ENCODE data around the gene ETV7.
A peak's percentile ranks its signal among the peaks of the same experiment; 100 is the strongest.

The ETV7 gene

DNA sequence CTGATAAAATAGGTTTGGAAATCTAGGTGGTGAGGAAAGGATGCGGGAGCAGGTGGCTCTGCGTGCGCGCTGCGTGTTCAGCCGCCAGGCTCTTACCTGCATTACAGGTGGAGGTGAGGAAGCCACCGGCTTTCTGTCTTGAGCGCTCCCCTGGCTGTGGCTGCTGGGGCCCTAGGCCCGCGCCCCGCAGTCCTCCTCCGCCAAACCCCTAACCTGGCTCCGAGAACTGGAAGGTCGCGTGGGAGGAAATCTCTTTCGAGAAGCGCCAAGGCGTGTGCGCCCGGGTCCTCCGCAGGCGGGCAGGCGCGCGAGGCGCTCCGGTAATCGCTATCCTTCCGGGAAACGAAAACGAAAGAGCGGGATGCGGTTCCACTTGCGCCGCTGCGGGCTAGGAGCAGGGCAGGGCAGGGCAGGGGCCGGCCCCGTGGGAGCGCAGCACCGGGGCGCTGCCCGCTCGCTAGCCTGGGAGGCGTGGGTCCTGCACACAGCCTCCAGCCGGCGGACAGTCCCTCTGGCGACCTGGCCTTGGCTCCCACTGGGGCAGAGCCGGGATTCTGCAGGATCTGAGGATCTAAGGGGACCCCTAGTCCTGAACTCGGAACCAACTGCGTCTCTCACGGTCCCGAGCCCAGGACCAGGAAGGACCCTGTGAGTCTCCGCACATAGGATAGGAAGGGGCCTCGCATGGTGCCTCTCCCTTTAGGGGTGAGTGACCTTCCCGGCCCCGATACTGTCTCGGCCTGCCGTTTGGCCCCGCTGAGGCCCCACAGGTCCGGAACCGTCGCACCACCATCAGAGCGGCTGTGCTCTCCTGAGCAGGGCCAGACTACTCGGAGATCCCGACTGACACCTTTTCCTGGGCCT lies at the start of gene ETV7:
TSS of gene ETV7 (minus strand) at position 230 of the 864 bp plus-strand sequence. CDS start at position 102, 128 bp downstream.
- peak within 1 kb of the TSS; percentile 59 for H2AFZ ChIP-seq (ENCODE audit: low read depth, low read length)
- no peak for ATAC-seq (ENCODE audit: insufficient read depth, low read depth)

DNA sequence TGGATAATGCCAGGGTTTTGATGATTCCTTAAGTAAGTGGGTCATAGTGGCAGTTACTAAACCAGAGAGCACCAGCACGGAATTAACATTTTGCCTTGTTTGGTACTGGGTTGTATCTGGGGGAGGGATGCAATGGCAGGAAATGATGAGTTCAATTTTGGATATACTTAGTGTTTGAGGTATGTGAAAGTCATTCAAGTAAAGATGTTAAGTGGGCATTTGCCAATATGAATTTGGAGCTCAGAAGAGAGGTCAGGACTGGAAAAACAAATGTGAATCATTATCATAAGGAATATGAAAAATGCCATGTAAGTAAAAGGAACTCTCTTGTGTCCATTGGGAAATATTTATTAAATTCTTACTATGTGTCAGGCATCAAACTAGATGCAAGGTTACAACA lies 49.0 kb upstream of the ETV7 start:
- Histone ChIP-seq H3K79me2 (ENCODE audit: insufficient read depth, low read length) (no peaks in the 10 kb centered on the region), H3K27me3 (ENCODE audit: insufficient read depth, low read length, poor library complexity) (no peaks in the 10 kb centered on the region), H3K4me2 (ENCODE audit: insufficient read depth, low read length) (no peak overlapping the region), H3K27ac (ENCODE audit: low read length) (no peak overlapping the region), H4K20me1 (ENCODE audit: insufficient read depth, low read length) (no peaks in the 10 kb centered on the region), H3K4me1 (ENCODE audit: insufficient read depth, low read length) (peaks cover 8% of the 10 kb centered on the region), H2AFZ (ENCODE audit: low read depth, low read length) (no peak overlapping the region), H3K36me3 (ENCODE audit: insufficient read depth, low read length) (no peaks in the 10 kb centered on the region), H3K4me3 (ENCODE audit: low read depth in 1 of 2, low read length in 2 of 2) (no peak overlapping the region), H3K9ac (ENCODE audit: low read depth, low read length) (no peak overlapping the region), H3K9me3 (ENCODE audit: insufficient read depth, low read length, severe bottlenecking) (no peaks in the 10 kb centered on the region)
- no peak for ATAC-seq (ENCODE audit: insufficient read depth, low read depth)
- TF ChIP-seq, protein P1, sequence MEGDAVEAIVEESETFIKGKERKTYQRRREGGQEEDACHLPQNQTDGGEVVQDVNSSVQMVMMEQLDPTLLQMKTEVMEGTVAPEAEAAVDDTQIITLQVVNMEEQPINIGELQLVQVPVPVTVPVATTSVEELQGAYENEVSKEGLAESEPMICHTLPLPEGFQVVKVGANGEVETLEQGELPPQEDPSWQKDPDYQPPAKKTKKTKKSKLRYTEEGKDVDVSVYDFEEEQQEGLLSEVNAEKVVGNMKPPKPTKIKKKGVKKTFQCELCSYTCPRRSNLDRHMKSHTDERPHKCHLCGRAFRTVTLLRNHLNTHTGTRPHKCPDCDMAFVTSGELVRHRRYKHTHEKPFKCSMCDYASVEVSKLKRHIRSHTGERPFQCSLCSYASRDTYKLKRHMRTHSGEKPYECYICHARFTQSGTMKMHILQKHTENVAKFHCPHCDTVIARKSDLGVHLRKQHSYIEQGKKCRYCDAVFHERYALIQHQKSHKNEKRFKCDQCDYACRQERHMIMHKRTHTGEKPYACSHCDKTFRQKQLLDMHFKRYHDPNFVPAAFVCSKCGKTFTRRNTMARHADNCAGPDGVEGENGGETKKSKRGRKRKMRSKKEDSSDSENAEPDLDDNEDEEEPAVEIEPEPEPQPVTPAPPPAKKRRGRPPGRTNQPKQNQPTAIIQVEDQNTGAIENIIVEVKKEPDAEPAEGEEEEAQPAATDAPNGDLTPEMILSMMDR (IDR thresholded peaks at IDR 0.05; ENCODE audit: borderline replicate concordance, extremely low read depth, low read length, poor library complexity, severe bottlenecking) = no peak
- TF ChIP-seq EZH2 (IDR thresholded peaks at IDR 0.05; ENCODE audit: borderline replicate concordance, low read depth, low read length, severe bottlenecking) = no peak
- DNase-seq = no peak

More for the DNA sequence above, at the start of gene ETV7:
- no peak for TF ChIP-seq EZH2 (IDR thresholded peaks at IDR 0.05; ENCODE audit: borderline replicate concordance, low read depth, low read length, severe bottlenecking)
- TF ChIP-seq, protein P1 (IDR thresholded peaks at IDR 0.05; ENCODE audit: borderline replicate concordance, extremely low read depth, low read length, poor library complexity, severe bottlenecking) = no peak
- Histone ChIP-seq H3K27me3 (ENCODE audit: insufficient read depth, low read length, poor library complexity) (peaks cover 41% of the 10 kb centered on the region), H3K36me3 (ENCODE audit: insufficient read depth, low read length) (no peaks in the 10 kb centered on the region), H3K4me3 (ENCODE audit: low read depth in 1 of 2, low read length in 2 of 2) (peak within 1 kb of the TSS; percentile 3 to 54; a peak in 3 of 4 replicates), H3K4me2 (ENCODE audit: insufficient read depth, low read length) (peak within 1 kb of the TSS; percentile 70), H3K4me1 (ENCODE audit: insufficient read depth, low read length) (peaks cover 16% of the 10 kb centered on the region), H3K27ac (ENCODE audit: low read length) (no peak within 1 kb of the TSS), H3K9ac (ENCODE audit: low read depth, low read length) (peak within 1 kb of the TSS; percentile 37), H3K79me2 (ENCODE audit: insufficient read depth, low read length) (no peaks in the 10 kb centered on the region), H4K20me1 (ENCODE audit: insufficient read depth, low read length) (no peaks in the 10 kb centered on the region), H3K9me3 (ENCODE audit: insufficient read depth, low read length, severe bottlenecking) (no peaks in the 10 kb centered on the region)
- DNase-seq = no peak

DNA sequence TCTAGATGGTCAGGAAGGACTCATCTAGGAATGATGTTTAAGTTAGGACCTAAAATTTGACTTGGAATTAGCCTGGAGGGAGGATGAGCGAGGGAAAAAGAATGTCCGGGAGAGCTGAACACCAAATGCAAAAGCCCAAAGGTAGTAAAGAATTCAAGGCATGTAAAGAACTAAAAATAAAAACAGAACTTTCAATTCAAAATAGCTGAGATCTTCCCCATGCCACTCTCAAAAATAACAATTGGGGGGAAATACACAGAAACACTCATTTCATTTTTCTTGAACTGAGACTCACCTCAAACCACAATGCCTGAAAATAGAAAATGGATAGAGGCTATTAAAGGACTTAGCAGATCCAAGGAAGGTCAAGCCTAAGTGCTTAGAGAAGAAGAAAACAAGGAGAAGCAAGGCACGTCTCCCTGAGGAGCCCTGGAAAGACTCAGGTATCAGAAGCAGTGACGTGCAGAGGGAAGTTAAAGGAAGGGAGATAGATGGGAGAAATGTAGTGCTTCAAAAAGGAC lies 44.7 kb upstream of the ETV7 start:
- Histone ChIP-seq H3K9me3 (ENCODE audit: insufficient read depth, low read length, severe bottlenecking) (no peaks in the 10 kb centered on the region), H3K4me2 (ENCODE audit: insufficient read depth, low read length) (no peak overlapping the region), H2AFZ (ENCODE audit: low read depth, low read length) (no peak overlapping the region), H3K36me3 (ENCODE audit: insufficient read depth, low read length) (no peaks in the 10 kb centered on the region), H3K4me3 (ENCODE audit: low read depth in 1 of 2, low read length in 2 of 2) (no peak overlapping the region), H4K20me1 (ENCODE audit: insufficient read depth, low read length) (no peaks in the 10 kb centered on the region), H3K4me1 (ENCODE audit: insufficient read depth, low read length) (no peaks in the 10 kb centered on the region), H3K27ac (ENCODE audit: low read length) (no peak overlapping the region), H3K27me3 (ENCODE audit: insufficient read depth, low read length, poor library complexity) (no peaks in the 10 kb centered on the region), H3K79me2 (ENCODE audit: insufficient read depth, low read length) (no peaks in the 10 kb centered on the region), H3K9ac (ENCODE audit: low read depth, low read length) (no peak overlapping the region)
- TF ChIP-seq EZH2 (IDR thresholded peaks at IDR 0.05; ENCODE audit: borderline replicate concordance, low read depth, low read length, severe bottlenecking) = no peak
- TF ChIP-seq, protein P1 (IDR thresholded peaks at IDR 0.05; ENCODE audit: borderline replicate concordance, extremely low read depth, low read length, poor library complexity, severe bottlenecking) = no peak
- ATAC-seq (ENCODE audit: insufficient read depth, low read depth) (no peak), DNase-seq (no peak)

Data from DND-41 (cell line).